GM21576 (cell line): ENCODE results near the gene PAX4.

Source experiments
- ATAC-seq: cut with Tn5 transposase; IDR thresholded peaks from one replicate; pipeline ENCODE4 v1.9.1; 2021; ENCODE audit warnings: mild to moderate bottlenecking, moderate library complexity; ENCODE audit not compliant: unreplicated experiment

Gene PAX4

DNA sequence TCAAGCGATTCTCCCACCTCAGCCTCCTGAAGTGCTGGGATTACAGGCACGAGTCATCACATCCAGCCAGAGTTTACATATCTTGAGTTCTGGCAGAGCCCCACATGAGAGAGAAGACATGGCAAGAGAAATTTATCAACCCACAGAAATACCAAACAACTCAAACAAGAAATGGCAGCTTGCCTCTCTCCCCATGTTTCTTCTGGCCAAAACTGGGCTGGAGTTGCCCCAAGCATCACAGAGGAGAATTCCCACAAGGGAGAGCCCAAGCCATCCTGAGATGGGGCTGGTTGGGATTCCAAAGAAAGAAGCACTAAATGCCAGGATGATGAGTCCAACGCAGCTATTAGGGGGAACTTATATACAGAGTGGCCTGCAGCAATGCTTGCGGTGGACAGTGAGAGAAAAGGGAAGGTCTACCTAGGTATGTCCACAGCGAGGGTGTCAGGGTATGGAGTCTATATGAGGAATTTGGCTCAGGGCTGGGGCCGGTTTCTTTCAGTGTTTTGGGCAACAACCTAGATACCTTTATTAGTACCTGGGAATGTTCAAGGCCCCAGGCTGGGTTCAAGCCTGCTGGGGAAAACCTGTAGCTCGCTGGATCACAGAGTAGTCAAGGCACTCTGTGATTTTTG lies 14.5 kb upstream of the PAX4 start:
- ATAC-seq: no peak

DNA sequence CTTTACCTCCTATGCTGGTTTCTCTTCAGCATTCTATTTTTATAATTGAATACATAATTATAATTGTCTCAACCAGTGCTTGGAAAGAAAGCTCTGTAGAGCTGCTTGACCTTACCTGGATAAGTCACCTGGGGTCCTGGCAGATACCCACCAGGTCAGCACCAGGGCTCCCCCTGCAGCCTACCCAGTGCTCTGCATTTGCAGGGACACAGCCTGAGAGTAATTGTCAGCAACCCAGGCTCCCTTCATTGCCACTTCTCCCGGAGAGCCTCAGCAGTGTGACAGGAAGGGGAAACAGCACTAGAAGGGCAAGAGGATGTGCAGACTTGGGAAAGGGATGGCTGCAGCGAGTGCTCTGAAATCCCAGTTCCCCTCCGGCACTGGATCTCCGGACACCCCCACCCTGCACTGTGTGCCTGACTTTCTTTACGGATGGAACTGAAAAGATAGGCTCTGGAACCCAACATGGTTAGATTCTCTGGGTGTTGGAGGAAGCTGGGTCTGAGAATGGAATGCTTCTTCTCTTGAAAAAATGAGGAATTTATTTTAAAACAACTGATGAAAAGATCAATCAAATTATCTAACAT lies 11.4 kb upstream of the PAX4 start:
- ATAC-seq: peak; percentile 70

DNA sequence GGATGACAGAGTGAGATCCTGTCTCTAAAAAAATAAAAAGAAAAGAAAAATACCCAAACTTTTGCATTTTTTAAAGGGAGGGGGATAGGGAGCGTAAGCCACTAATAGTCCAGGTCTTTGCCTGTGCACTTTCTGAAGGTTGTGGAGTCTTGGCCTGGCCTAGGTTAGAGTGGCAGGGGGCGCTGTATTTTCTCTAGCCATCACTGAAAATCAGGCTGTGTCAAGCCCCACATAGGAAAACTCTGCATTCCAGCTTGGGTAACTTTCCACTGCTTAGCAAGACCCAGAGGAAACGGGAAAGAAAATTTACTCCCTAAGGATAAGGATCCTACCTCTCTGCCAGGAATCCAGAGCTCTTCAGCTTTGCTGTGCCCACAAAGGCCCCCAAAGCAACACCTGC lies 10.5 kb upstream of the PAX4 start:
- ATAC-seq: no peak

DNA sequence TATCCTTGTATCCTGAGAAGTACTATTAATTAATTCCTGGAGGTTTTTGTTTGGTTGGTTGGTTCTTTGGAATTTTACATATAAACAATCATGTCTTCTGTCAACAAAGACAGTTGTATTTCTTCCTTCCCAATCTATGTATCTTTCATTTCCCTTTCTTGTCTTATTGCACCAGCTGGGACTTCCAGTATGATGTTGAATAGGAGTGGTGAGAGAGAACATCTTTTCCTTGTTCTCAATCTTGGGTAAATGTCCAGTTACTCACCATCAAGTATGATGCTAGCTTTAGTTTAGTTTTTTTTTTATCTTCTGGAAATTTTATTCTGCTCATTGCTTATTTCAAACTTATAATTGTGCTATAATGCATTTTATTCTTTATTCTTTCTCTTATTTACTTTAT lies 7.4 kb upstream of the PAX4 start:
- no peak for ATAC-seq

DNA sequence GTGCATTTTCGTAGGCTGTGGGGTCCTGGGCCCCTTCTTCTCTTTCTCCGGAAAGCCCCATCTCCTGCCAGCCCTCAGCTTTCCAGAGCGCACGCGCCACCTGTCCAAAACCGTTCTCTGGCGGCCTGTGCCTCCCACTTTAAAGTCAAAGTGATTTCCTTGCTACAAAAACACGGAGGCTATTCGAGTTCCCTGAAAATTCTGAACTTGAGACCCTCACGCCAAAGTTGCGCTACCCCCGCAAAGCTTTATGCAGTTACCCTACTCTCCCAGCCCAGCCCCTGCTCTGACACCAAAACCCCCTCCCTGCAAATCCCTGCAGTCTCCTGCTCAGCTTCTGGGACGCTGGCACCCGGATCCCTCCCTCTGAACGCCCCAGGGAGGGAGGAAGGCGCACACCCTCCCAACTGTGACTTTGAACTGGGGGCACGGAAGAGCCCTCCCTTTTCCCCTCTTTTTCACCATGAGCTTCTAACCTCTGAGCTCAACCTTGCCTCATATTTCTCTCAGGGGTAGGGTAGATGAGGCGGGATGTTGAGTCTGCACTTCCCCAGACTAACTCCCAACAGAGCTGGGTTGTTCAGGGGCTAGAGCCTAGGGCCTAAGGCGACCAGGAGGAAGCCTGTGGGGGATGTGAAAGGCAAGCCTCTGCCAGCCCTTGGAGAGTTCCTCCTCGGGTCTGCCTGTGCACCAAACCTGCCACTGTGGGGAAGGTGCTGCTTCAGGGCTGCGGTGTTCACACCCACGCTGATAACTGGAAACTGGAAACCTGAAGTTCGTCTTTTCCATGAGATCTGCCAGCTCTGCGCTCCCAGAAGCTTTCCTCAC lies 2.7 kb upstream of the PAX4 start:
- ATAC-seq: no peak

DNA sequence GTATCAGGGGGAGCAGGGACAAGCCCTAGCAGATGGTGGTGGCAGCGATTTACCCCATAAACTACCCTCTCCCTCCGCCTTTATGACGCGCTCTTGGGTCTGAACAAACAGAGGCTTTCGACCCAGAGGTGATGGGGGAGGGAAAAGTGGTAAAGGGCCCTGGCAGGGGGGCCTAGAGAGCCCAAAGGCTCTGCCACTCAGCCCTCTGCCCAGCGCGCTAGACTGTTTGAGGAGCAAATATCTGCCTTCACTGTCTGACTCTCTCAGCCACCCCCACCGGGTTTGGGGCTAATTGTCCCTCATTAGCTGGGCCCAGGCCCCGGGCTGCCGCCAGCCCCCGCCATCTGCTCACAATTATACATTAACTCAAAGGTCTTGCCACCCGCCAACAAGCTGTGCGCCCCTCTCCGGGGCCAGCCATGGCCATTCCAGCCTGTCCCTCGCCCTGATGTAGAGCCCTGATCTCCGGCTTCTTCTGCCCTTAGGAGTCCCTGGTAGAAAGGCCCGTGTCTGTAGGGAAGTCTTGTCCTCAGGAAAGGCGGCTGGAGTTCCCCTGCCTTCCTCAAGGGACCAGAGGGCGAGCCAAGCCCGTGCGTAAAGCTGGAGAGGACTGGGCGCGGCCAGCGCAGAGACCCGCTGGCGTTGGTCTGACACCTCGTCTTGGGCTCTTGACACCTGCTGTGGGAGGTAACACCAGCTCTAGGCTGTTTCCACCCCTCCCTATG lies 1.9 kb upstream of the PAX4 start:
- no peak for ATAC-seq

DNA sequence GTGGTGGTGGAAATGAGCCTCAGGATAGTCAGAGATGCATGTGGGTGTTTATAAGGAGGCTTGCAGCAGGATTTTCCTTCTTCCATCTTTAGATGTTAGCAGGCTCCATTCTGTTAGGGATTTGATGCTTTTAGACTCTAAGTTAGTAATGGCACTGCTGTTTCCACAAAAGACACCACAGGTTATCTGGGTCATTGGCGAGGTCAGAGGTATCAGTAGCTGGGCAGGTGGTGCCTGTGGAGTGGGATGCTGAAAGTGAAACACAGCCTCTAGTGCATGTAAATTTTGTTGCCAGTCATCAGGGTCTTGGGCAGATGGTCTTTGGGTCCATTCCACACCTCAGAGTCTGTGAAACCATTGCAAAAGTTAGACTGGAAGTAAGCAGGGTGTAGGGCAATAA lies 833 bp upstream of the PAX4 start:
- no peak for ATAC-seq

DNA sequence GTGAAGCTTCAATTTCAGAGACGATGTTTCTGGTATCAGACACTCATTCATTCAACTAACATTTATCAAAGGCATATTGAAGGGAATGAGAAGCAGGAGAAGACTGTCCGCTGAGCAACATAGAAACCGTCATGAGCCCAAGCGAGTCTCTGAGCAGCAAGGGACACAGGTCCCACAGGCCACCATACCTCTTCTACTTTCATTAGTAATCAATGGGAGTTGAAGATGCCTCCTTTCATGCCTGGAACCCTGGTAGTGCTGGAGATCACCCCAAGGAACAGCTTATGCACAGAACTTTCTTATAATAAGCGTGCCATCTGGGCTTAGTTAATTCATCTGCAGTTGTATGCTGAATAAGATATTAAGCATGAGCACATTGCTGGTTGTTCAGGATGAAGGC lies 1.2 kb downstream of the PAX4 start:
- no peak for ATAC-seq

DNA sequence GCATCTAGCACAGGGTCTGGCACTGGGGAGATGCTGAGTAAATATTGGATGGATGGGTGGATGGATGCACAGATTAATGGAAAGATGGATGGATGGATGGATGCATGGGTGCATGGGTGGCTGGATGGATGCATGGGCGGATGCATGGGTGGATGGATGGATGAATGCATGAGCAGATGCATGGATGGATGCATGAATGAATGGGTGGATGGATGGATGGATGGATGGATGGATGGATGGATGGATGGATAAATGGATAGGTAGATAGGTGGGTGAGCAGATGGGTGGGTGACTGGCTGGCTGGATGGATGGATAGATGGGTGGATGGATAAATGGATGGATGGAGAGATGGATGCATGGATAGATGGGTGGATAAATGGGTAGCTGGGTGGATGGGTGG lies 5.7 kb downstream of the PAX4 start:
- no peak for ATAC-seq

DNA sequence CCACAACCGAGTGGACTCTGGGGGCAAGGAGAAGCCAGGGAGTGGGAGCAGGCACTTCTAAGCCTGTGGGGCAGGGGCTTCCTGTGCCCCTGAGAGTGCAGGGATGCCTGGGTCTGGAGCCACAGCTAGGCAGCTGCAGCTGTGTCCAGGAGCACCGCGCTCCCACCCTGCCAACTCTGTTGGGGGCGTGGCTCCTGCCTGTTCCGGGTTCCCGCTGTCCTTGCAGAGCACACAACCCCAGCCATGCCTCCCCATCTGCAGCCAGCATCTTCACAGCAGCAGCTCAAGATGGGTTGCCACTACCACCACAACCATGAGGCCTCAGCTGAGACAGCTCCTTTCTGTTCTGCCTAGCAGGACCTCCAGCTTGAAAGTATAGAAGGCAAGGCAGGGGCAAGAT lies 8.6 kb downstream of the PAX4 start:
- ATAC-seq: no peak

DNA sequence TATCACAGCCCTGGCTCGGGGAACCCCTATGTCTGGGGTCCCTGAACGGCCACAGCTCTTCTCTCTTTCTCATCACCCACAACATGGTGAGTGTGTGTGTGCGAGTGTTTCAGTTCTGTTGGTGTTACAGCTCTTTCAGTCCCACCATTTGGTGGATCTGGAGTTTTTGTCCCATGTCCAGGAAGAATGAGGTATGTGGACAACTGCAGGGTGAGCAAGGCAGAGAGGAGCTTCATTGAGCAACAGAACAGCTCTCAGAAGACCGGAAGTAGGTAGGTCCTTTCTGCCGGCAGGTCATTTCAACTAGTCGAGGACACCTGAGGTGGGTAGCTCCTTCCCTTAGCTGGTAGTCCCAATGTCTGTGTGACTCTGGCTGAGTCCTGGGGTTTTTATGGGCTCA lies 9.5 kb downstream of the PAX4 start:
- ATAC-seq: no peak

DNA sequence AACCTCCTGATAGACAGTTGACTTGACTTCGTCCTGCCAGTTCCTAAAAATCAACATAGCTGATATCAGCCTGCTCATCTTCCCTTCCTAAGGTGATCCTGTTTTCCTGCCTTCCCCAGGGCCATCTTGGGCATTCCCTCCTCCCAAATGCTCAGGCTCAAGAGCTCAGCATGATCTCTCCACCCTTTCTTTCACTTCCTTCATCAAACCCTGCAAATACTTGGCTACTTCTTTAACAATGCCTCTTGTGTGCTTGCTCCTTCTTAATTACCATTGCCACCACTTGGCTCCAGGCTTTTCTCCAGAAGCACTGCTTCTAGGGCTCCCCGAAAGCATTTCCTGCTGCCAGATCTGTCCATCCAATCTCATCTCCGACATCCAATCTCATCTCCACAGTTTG lies 17.1 kb downstream of the PAX4 start:
- ATAC-seq: no peak

DNA sequence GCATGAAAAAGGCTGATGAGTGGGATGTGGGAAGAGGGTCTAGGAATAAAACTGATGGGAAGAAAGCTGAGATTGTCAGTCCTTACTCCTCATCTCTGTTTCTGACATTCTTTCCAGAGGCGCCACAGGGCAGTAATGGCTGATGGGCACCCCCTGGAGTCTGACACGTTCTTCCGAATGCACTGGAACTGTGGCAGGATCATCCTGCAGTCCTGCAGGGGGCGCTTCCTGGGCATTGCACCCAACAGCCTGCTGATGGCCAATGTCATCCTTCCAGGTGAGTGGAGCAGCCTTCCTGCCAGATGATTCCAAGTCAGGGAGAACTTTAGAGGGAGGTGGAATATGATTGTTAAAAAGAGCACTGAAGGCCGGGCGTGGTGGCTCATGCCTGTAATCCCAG lies 19.6 kb downstream of the PAX4 start:
- ATAC-seq: no peak

DNA sequence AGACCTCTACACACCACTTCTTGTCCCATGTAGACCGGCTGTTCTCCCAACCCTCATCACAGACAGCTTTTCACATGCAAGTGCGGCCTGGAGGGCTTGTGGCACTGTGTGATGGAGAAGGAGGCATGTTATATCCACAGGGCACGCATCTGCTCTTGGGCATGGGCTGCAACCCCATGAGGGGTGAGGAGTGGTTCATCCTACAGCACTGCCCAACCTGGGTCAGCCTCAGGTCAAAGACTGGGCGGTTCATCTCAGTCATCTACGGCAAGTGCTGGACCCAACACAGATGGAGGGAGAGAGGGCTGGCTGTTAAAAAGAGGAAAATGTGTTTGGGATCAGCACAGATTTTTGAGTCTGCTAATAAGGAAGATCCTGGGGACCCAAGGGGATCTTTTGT lies 22.2 kb downstream of the PAX4 start:
- no peak for ATAC-seq

DNA sequence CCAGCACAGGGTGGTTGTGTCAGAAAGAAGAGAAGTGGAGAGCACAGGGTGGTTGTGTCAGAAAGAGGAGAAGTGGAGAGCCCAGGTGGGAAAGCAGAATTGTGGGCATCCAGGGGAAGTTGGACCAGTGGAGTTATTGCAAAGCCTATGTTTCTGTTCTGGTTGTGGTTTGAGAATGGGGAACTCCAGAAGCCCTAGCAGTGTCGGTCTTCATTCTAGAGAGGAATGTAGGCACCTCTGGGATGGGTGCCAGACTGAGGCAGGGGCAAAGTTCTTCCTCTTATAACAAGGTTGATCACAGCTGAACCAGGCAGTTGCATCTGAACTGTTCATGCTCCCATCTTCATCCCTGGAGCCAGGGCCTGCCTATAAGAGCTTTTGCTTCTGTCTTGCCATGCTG lies 23.5 kb downstream of the PAX4 start:
- ATAC-seq: no peak

DNA sequence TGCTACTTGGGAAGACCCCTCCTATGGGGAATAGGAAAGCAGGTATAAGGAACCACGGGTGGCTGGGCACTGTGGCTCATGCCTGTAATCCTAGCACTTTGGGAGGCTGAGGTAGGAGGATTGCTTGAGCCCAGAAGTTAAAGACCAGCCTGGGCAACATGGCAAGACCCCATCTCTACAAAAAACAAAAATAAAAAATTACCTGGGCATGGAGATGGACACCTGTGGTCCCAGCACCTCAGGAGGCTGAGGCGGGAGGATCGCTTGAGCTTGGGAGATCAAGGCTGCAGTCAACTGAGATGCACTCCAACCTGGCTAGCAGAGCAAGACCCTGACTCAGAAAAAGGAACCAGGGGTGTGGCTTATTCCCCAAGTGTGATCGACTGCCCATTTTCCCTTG lies 25.4 kb downstream of the PAX4 start:
- no peak for ATAC-seq

DNA sequence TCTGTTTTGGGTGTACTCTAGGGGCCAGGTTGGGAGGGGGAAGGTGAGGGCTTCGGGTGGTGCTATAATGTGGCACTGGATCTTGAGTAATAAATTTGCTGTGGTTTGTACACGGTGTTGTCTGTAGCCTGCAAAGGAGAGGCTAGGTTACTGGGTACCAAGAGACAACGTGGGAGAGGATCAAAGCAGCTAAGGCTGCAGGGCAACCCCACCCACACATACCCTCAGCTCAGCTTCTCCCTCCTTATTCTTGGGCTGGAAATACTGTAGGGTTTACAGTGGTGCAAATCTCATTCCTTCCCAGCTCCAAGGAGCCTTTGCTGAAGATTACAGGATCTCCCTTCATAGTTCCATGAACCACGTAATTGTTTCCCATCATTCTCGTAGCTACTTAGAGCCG lies 26.4 kb downstream of the PAX4 start:
- no peak for ATAC-seq

DNA sequence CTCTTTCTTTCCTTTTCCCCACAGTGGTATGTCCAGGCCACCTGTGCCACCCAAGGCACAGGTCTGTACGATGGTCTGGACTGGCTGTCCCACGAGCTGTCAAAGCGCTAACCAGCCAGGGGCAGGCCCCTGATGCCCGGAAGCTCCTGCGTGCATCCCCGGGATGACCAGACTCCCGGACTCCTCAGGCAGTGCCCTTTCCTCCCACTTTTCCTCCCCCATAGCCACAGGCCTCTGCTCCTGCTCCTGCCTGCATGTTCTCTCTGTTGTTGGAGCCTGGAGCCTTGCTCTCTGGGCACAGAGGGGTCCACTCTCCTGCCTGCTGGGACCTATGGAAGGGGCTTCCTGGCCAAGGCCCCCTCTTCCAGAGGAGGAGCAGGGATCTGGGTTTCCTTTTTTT lies 26.8 kb downstream of the PAX4 start:
- no peak for ATAC-seq

DNA sequence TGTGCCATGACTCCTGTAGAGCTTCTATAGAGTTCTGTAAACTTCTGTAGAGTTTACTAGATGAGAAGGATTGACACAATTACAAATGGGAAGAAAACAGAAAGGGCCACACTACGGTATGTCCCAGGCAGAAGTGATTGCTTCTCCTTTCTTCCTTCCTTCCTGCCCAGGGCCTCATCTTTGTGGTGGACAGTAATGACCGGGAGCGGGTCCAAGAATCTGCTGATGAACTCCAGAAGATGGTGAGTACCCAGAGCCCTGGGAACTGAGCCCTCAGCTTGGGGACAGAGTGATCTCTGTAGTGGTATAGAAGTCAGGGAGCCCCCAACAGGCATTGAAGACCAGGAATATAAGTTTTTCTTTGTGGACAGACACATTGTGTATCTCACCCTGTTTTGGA lies 28.0 kb downstream of the PAX4 start:
- ATAC-seq: no peak

DNA sequence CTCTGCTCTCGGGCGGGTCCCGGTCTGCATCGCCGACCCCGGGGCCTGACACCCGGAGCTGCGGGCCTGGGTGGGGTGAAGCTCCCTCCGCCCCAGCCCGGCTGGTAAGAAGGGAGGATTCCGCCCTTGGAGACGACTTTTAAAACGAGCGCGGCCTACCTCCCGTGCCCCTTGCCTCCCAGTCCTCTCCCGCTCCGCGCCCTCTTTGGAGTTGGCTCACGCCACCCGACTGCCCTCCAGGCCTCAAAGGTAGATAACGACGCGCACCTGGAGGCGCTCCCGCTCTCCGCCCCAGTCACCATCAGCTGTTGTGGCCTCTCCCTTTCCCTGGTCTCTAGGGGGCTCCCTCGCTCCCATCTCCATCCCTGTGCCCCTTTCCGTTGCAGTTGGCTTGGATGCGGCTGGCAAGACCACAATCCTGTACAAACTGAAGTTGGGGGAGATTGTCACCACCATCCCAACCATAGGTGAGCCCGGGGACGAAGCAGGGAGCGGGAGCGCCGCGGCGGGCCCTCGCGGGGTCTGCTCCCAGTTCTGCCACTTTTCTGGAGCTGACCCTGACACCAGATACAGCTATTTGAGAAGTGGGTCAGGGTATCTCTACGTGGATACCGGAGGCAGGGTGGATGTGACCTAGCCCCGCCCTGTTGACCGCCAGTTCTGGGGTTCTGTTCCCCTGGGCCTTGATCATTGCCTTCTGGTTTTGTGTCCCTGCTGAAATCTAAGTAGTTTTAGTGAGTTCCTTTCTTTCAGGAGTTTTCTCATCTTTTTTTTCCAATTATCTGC lies 29.1 kb downstream of the PAX4 start:
- peak; percentile 24 for ATAC-seq
